HCT116 (cell line): ENCODE results near the gene EZH1.

Experiments used
- CEBPB ChIP-seq: IDR thresholded peaks from 2 replicates; pipeline ENCODE4 v1.6.1; 2012; ENCODE audit warnings: low read depth
- CTCF ChIP-seq, 3 experiments: fragments of 200-600 bp in 1 of 3; sonication (generic) in 1 of 3; IDR thresholded peaks in 2 of 3; conservative IDR thresholded peaks in 1 of 3; 2 replicates each; pipeline ENCODE4 v1.5.1; 2012 to 2017; ENCODE audit warnings: low read depth in 2 of 3, low read length in 2 of 3, antibody characterized with exemption in 1 of 3, borderline replicate concordance in 1 of 3, control low read depth in 1 of 3, mild to moderate bottlenecking in 1 of 3, mixed read lengths in 1 of 3, mixed run types in 1 of 3, moderate library complexity in 1 of 3; ENCODE audit not compliant: insufficient read depth in 1 of 3
- FOSL1 ChIP-seq: IDR thresholded peaks from 2 replicates; pipeline ENCODE4 v1.6.1; 2012; ENCODE audit warnings: low read depth
- POLR2A ChIP-seq: IDR thresholded peaks from 2 replicates; pipeline ENCODE4 v1.7.0; 2011; ENCODE audit warnings: borderline replicate concordance; ENCODE audit not compliant: insufficient read depth, insufficient read length; ENCODE audit errors: extremely low read depth
- POLR2AphosphoS5 ChIP-seq: IDR thresholded peaks from 2 replicates; pipeline ENCODE4 v1.6.1; 2011; ENCODE audit warnings: mild to moderate bottlenecking, low read depth, low read length, moderate library complexity
- REST ChIP-seq: IDR thresholded peaks from 2 replicates; pipeline ENCODE4 v1.6.1; 2012; ENCODE audit warnings: low read depth
- SP1 ChIP-seq: IDR thresholded peaks from 2 replicates; pipeline ENCODE4 v1.6.1; 2012; ENCODE audit warnings: low read depth
- YY1 ChIP-seq: IDR thresholded peaks from 2 replicates; pipeline ENCODE4 v1.6.1; 2011; ENCODE audit warnings: low read length, low read depth, moderate library complexity, mild to moderate bottlenecking; ENCODE audit not compliant: insufficient replicate concordance; ENCODE audit errors: extremely low read depth

GRCh38 chr17:42784409-42784808 lies 39.6 kb upstream of the EZH1 start:
- no peak for TF ChIP-seq CTCF (IDR thresholded peaks at IDR 0.05 in 2 of 3, conservative IDR thresholded peaks at IDR 0.05 in 1 of 3; ENCODE audit: borderline replicate concordance in 1 of 3, insufficient read depth in 1 of 3, low read depth in 2 of 3, low read length in 2 of 3)
- no peak for TF ChIP-seq CEBPB
- TF ChIP-seq POLR2AphosphoS5: no peak
- TF ChIP-seq REST: no peak
- TF ChIP-seq YY1: no peak
- TF ChIP-seq SP1: no peak
- no peak for TF ChIP-seq FOSL1
- TF ChIP-seq POLR2A: no peak
